Kidney (tissue), 14 donors: ENCODE data around the gene RERE. TPM values are rescaled to one million over a fixed set of nuclear protein-coding genes. Genes with fewer than 3 reads are reported as not detected.
A peak's percentile ranks its signal among the peaks of the same experiment; 100 is the strongest.

ENCODE experiments used
- DNase-seq, 5 donors: peaks; one replicate each; pipeline ENCODE4 v3.0.0-alpha.2; 2013 to 2020
- FAIRE-seq: peaks from 2 replicates; lab custom pipeline; 2012; peaks lifted over from hg19 to GRCh38; lab: Jason Lieb, UNC
- H3K27ac ChIP-seq, 2 donors: one replicate each; pipeline ENCODE4 v1.7.0; 2013; ENCODE audit warnings: low read depth in 2 of 2, low read length in 2 of 2, inconsistent platforms in 1 of 2
- H3K27me3 ChIP-seq: one replicate; pipeline ENCODE4 v1.7.1; 2013; ENCODE audit warnings: low read length, inconsistent platforms; ENCODE audit not compliant: control insufficient read depth, insufficient read depth
- H3K36me3 ChIP-seq, 3 donors: one replicate each; pipeline versions ENCODE4 v1.7.0 to v1.7.1; 2013; ENCODE audit warnings: low read length in 3 of 3, control low read depth in 1 of 3, inconsistent platforms in 1 of 3; ENCODE audit not compliant: insufficient read depth in 3 of 3, control insufficient read depth in 2 of 3
- H3K4me1 ChIP-seq, 3 donors: one replicate each; pipeline versions ENCODE4 v1.7.0 to v1.7.1; 2013; ENCODE audit warnings: low read length in 3 of 3, inconsistent platforms in 1 of 3, low read depth in 1 of 3; ENCODE audit not compliant: control insufficient read depth in 2 of 3, insufficient read depth in 2 of 3
- H3K4me3 ChIP-seq, 3 donors: one replicate each; pipeline versions ENCODE4 v1.7.0 to v1.8.1; 2013; ENCODE audit warnings: low read length in 3 of 3, control low read depth in 1 of 3, inconsistent platforms in 1 of 3
- H3K9ac ChIP-seq, 3 donors: one replicate each; pipeline versions ENCODE4 v1.7.0 to v1.7.1; 2013; ENCODE audit warnings: low read length in 3 of 3, control low read depth in 1 of 3, inconsistent platforms in 1 of 3
- H3K9me3 ChIP-seq, 3 donors: one replicate each; pipeline versions ENCODE4 v1.7.0 to v1.7.1; 2013; ENCODE audit warnings: low read length in 3 of 3, control low read depth in 1 of 3, inconsistent platforms in 1 of 3; ENCODE audit not compliant: control insufficient read depth in 2 of 3, insufficient read depth in 1 of 3
- CTCF ChIP-seq: IDR thresholded peaks from 3 replicates; pipeline ENCODE4 v1.5.1; 2012; ENCODE audit warnings: mild to moderate bottlenecking, moderate library complexity, borderline replicate concordance; ENCODE audit not compliant: insufficient read depth; ENCODE audit errors: extremely low read depth
- intact Hi-C: fragments of 100-400 bp; cut with DNase I; formaldehyde crosslinking; loops from one replicate; pipeline ENCODE4 v1.11.1; 2022
- polyA plus RNA-seq: library from polyadenylated mRNA; stranded (reverse); fragments of 350-450 nt; fragmentation: Illumina TruSeq; extraction: RNeasy Lipid Tissue Mini Kit (QIAGEN cat#74804); gene quantifications from one replicate; pipeline ENCODE4 v1.2.3, GENCODE V29; 2014; ENCODE audit warnings: low read depth, low replicate concordance; ENCODE audit not compliant: insufficient read depth
- total RNA-seq: library from RNA; stranded (reverse); fragmentation: NEBNext Ultra II Directional; extraction: Animal tissue kit (Norgen Biotek cat#: 25700); gene quantifications from one replicate; pipeline ENCODE4 v1.2.1, GENCODE V29; 2021
- donor health status: control.
- donor health status: control.
- donor health status: control.
- donor health status: control.
- donor health status: control.
- donor health status: DM: yes; HTN: yes; CAD: no.
- donor health status: Normal renal cell carcinoma (clear cell type).

Gene RERE
- total and polyA plus RNA-seq, 2 donors from 2014 or later, result 37.2 to 176 TPM

GRCh38 chr1:8395433-8395866 lies 422.0 kb downstream of the RERE start:
- peaks cover 0 to 7% (median 2%) of the 10 kb centered on the region in 3 donors for H3K36me3 ChIP-seq
- no peak for TF ChIP-seq CTCF
- FAIRE-seq (no peak), DNase-seq (no peak)
- intact Hi-C loops, result no loop called here
- no peaks in the 10 kb centered on the region for H3K9me3 ChIP-seq
- no peak overlapping the region for H3K9ac ChIP-seq
- H3K4me1 ChIP-seq, result peaks cover 15 to 43% (median 35%) of the 10 kb centered on the region in 3 donors
- H3K4me3 ChIP-seq, result peak overlapping the region in 1 of 3 donors; percentile 6
- no peaks in the 10 kb centered on the region for H3K27me3 ChIP-seq
- peak overlapping the region; percentile 72 to 76 for H3K27ac ChIP-seq

GRCh38 chr1:8394456-8395321 lies 422.8 kb downstream of the RERE start:
- Histone ChIP-seq H3K9ac (no peak overlapping the region), H3K4me1 (peaks cover 15 to 43% (median 35%) of the 10 kb centered on the region in 3 donors), H3K4me3 (no peak overlapping the region), H3K27ac (no peak overlapping the region), H3K9me3 (no peaks in the 10 kb centered on the region), H3K36me3 (peaks cover 0 to 7% (median 2%) of the 10 kb centered on the region in 3 donors), H3K27me3 (no peaks in the 10 kb centered on the region)
- TF ChIP-seq CTCF, result no peak
- intact Hi-C loops, result no loop called here
- no peak for FAIRE-seq
- peak in 1 of 5 donors; percentile 79 for DNase-seq

GRCh38 chr1:8392522-8392921 lies 424.9 kb downstream of the RERE start:
- intact Hi-C loops, result no loop called here
- Histone ChIP-seq H3K27ac (no peak overlapping the region), H3K9me3 (no peaks in the 10 kb centered on the region), H3K4me1 (peaks cover 9 to 35% (median 30%) of the 10 kb centered on the region in 3 donors), H3K36me3 (peaks cover 0 to 9% (median 0%) of the 10 kb centered on the region in 3 donors), H3K4me3 (no peak overlapping the region), H3K27me3 (no peaks in the 10 kb centered on the region), H3K9ac (no peak overlapping the region)
- TF ChIP-seq CTCF, result no peak
- no peak for DNase-seq
- FAIRE-seq, result no peak
